NCI-H2081 treated with DMSO at 0.1 percent for 48 hours (cell line): ENCODE data around the gene NUDT19.
"Not testable (repeated sequence)": the region's sequence is repeated elsewhere in the genome, so short reads cannot be mapped to it uniquely, and the experiment has no call there.

ENCODE experiments used
- DNase-seq: peaks from one replicate; lab custom pipeline; 2025; lab: John Stamatoyannopoulos, UW

NUDT19 gene

DNA sequence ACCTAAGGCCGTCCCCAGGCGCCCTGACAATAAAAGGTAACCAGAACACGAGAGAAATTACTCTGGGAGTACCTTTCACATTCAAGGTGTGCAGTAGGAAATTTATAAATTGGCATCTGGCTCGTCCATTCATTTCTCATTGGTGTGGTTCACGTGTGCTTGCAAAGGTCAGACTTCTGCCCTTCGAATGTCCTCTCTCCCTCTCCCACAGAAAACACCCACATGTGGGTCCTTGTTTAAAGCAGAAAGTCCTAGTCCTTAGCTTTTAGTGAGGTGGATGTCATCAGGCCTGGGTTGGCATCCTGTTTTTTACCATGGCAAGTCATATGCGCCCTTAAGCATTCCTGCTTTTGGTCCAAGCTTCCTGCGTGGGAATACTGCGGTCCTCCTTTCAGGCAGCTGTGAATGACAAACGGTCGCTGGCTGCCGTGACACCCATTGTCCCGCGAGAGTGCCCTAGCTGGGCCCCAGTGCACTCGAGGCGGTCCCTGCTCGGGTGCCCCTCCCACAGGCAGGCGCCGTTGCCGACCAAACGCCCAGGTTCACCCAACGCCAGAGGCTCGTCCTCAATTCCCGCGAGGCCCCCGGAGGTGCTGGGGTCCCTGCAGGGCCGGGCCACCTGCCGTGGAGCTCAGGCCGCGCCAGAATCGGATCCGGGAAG is at the start of gene NUDT19:
TSS of gene NUDT19 (plus strand) at position 531 of the 661 bp plus-strand sequence. CDS start 140 bp downstream, outside the sequence.
- peak; percentile 14 for DNase-seq

DNA sequence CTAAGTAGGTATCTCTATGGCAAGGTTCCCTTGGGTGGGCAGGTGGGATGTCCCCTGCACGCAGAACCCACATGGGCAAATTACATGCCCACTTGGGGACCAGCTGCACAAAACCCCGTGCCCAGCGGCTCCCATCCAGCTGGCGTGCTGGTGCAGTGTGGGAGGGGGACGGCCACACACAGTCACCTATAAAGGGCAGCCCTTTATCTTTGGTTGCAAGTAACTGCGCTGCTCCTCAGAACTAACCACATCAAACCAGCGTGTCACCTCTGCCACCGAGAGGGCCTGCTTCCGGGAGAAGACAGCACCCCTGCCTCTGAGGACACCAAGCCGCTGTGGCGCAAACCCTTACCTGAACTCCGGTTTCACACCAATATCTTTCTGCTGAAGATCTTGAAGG is 48.9 kb upstream of the NUDT19 start:
- no peak for DNase-seq

DNA sequence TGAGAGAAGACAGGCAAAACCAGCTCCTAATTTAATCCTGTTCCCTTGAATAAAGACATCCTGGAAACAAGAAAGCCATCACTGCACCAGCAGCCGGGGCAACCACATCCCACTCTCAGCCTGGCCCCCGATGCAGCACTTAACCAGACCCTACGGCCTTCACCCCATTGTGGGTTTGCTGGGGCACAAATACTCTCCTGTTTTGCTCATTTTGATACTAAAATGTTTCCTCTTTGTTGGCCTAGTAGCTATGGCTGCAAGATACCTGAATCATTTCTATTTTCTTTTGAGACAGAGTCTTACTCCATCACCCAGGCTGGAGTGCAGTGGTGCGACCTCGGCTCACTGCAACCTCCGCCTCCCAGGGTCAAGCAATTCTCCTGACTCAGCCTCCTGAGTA is 45.1 kb upstream of the NUDT19 start:
- DNase-seq: no peak

DNA sequence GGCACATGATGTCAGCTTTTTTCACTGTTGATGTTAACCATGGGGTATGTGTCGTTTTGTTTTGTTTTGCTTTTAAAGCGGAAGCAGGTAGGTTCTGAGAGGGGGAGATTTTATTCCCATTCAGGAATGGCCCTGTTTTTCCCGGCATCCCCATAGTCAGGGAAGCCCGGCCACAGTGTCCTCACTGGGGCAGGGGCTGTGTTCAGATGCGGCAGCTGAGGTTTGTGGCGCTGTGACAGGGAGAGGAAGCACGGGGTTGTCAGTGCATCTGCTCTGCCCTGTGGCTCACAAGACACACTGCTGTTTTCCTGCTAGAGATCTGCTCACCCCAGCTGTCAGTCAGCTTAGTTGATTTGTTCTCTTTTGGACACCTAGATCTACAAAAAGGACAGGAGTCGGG is 44.3 kb upstream of the NUDT19 start:
- no peak for DNase-seq

DNA sequence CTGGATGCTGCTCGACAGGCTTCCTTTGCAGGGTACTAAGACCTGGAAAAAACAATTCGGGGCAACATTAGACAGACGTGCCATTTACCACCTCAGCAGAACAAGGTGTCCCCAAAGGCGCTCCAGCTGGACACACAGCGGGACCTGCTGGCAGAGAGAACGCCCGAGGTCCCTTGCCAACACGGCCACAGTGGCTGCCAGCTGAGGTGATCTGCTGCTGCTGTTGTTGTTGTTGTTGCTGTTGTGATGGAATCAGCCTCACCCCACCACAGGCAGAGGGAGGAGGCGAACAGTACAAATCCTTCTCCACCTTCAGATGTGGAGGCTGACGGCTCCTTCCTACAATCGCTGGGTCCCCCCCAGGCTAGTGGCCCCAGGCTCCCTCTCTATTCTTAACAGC is 41.9 kb upstream of the NUDT19 start:
- no peak for DNase-seq

DNA sequence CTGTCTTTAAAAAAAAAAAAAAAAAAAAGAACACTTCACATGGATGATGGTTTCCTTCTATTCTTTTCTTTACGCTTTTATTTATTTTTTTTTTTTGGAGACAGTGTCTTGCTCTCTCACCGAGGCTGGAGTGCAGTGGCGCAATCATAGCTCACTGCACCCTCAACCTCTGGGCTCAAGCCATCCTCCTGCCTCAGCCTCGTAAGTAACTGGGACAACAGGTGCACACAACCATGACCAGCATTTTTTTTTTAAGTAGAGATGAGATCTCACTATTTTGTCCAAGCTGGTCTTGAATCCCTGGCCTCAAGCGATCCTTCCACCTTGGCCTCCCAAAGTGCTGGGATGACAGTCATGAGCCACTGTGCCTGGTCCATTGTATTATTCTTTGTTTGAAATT is 41.0 kb upstream of the NUDT19 start:
- no peak for DNase-seq

DNA sequence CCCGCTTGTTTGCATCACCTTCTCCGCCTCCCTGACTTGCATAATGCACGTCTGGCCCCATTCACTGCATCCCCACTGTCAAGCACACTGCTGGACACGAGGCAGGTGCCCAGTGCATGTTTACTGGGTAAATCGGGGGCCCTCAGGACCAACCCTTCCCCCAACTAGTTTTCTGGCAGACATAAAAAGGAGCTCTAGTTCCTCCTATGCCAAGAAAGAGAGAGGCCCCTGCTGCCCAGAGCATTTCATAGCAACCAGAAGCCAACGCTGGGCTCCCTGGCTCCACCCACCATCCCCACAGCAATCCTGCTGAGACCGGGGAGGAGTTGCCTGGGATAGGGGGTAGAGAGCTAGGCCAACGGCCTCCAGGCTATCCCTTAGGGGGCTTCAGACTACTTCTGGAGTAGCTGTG is 39.9 kb upstream of the NUDT19 start:
- no peak for DNase-seq

DNA sequence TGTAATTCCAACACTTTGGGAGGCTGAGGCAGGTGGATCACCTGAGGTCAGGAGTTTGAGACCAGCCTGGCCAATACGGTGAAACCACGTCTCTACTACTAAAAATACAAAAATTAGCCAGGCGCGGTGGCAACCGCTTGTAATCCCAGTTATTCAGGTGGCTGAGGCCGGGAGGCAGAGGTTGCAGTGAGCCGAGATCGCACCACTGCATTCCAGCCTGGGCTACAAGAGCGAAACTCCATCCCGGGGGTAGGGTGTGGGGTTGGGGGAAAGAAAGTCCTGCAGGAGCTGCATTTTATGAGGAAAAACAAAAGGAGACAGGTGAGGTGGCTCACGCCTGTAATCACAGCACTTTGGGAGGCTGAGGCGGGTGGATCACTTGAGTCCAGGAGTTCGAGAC is 39.3 kb upstream of the NUDT19 start:
- DNase-seq: not testable (repeated sequence)

DNA sequence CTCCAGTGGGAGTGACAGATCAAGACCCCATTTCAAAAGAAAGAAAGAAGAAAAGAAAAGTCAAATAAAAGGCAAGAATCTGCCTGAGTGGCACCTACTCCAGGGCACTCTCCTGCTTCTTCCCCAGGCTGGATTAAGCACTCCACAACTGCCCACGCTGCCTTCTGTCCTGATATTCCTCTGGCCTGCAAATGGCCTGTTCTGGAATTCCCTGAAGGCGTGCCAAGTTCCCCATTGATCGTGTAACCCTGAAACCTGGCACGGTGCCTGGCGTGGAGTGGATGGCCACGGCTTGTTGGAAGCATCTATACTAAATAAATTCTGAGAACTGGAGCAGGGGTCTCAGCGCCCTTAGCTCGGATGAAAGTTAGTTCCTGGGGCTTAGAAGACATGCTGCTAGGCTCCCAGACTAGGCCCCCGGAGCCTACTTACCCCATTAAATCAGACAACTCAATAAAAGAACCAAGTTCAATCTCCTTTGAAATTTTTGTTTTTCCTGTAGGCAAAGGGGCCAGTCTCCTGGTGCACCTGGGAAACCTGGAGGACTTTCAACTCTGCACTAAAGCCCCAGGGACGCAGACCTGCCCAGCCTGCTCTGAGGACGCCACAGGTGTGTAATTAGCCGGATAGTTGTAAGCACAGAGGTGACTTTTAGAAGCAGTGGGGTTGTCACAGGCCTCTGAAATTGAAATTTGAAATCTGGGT is 38.6 kb upstream of the NUDT19 start:
- no peak for DNase-seq

DNA sequence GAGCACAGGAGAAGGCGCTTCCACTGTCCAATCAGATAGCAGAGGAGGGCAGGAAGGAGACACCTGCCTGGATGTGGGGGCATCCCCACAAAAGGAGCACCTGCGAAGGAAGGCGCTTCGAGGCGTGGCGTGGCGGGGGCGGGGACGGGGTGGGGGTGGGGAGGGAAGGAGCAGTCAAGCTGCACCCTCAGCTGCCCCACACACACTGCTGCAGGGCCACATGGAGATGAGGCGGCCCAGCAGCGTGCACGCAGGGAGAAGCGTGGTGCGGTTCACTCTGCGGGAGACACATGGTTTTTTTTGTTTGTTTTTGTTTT is 38.1 kb upstream of the NUDT19 start:
- DNase-seq: no peak

DNA sequence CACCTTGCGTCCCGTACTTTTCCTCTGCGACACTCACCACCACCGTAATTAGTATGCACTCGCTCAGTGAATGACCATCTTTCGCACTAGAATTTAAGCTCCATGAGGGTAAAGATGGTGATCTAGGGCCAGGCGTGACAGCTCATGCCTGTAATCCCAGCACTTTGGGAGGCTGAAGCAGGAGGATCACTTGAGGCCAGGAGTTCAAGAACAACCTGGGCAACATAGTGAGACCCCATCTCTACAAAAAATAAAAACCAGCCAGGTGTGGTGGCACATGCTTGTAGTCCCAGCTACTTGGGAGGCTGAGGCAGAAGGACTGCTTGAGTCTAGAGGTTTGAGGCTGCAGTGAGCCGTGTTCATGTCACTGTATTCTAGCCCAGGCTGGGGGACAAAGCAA is 35.2 kb upstream of the NUDT19 start:
- DNase-seq: not testable (repeated sequence)

DNA sequence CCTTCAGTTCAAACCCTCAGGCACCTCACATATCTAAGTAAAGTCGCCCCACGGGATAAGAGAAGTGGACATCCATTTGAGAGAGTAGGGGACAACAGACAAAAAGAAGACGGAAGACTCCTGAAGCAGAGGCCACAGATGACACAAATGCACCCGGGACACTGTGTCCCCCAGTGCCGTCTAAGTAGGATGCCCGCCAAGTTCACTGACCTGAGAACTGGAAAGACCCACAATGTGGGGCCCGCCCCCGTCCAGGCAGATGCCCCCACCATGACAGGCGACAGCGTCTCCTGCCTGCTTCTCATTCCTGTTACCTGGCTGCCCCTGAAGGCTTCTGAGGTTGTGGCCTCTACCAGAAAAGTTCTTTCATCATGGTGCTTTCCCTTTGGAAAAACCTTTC is 33.5 kb upstream of the NUDT19 start:
- DNase-seq: no peak

DNA sequence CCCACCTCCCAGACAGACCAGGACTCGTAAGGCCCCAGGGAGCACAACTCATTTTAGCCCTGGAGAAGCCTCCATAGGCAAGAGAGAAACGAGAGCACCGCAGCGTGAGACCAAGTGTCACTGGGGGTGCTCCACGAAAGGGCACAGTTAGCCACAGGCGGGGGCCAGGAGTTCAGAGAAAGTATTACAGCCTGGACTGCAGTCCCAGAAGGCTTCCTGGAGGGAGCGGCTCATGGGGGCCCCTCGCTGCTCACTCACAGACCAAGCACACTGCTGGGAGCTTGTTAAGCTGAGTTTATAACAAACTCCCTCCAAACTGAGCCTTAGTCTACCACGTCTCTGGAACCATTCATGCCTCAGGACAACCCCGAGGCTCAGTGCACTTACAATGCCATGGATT is 33.1 kb upstream of the NUDT19 start:
- no peak for DNase-seq

DNA sequence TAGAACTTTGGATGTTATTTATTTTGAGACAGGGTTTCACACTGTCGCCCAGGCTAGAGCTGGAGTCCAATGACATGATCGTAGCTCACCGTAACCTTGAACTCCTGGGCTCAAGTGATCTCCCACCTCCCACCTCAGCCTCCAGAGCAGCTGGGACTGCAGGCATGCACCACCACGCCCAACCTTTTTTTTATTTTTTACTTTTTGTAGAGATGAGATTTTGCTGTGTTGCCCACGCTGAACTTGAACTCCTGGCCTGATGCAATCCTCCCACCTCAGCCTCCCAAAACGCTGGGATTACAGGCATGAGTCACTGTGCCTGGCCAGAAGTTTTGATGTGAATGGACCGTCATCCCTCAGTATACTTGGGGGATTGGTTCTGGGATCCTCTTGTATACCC is 30.3 kb upstream of the NUDT19 start:
- DNase-seq: no peak

DNA sequence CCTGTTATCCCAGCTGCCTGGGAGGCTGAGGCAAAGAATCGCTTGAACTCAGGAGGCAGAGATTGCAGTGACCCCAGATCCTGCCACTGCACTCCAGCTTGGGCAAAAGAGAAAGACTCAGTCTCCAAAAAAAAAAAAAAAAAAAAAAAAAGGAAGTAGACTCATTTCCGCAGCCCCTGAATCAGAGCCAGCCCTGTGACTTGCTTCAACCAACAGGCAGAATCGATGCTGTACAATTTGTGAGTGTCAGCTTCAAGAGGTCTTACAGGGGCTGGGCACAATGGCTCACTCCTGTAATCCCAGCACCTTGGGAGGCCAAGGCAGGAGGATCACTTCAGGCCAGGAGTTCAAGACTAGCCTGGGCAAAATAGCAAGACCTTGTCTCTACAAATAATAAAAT is 29.4 kb upstream of the NUDT19 start:
- no peak for DNase-seq

DNA sequence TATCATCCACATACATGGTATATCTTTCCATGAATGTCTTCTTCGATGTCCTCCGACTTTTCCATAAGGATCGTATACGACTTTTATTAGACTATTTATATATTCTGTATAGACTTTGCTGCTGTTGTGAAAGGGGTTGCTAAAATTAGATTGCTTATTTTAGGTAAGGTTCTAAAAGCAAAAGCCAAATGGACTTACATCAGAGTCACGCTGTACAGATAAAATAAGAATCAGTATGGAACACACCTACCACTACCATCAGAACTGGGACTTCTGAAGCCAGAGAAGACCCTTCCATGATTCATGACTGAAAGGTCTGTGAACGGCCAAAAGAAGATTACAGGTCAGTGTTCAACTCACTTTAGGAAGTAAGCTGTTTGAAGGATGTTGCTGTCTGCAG is 25.5 kb upstream of the NUDT19 start:
- DNase-seq: no peak

DNA sequence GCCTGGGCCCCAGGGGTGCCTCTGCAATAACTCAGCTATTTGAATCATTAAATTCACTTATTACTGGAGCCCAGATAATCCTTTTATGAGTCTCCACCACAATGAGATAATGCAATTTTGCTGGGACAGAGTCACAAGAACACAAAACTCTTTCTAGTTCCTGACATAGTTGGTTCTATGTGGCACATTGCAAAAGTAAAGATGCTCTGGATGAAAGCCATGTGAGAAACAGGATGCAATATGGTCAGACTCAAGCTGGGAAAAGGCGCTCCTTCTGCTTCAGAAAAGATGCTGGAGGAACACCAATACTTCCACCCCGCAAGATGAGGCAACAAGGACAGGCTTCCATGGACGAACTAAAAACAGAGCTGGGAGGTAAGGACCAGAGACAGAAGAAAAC is 22.3 kb upstream of the NUDT19 start:
- DNase-seq: no peak

DNA sequence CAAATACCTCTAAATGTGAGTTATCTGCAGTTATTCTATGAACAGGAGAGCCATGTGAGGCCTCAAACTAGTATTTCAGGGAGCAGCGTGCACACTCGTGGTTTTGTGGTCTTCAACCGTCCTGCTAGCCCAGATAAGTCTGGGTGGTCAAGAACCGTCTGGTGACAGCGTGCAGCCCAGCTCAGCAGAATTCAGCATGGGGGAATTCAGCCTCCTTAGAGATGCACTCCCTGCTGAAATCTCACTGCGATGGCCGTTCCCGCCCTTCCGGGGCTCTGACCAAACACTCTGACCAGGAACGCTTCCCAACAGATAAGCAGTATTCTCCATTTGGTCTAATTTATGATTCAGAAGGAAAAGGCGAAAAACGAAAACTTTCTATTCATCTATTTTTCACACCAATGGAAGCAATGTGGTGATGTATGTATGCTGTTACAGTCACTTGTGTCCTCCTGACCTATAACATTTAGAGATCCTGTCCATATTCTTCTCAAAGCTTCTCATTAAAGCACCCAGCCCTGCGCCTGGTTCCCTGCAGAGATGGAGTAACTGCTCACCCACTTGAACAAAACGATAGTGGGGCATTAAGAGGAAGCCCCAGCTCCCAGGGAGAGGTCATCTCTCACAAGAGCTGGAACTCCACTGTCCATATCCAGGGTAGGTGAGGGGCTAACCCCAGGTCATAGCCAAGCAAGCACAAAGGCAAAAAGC is 19.6 kb upstream of the NUDT19 start:
- no peak for DNase-seq

DNA sequence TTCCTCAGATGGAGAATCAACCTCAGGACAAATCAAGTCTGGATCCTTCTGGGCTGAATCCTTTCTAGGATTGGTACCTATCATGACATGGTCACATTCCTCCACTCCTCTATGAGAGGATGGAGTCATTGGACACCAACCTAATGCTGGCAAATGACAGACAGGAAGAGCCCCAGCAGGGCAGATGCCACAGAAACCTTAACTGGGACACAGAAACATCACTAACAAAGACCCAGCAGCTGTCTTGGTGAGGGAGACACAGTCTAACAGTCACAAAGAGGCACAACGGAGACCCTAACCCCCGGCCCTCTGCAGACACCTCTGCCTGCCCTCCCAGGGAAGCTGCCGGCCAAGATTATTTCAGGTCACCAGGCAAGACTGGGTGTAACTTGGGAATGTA is 18.8 kb upstream of the NUDT19 start:
- DNase-seq: no peak

DNA sequence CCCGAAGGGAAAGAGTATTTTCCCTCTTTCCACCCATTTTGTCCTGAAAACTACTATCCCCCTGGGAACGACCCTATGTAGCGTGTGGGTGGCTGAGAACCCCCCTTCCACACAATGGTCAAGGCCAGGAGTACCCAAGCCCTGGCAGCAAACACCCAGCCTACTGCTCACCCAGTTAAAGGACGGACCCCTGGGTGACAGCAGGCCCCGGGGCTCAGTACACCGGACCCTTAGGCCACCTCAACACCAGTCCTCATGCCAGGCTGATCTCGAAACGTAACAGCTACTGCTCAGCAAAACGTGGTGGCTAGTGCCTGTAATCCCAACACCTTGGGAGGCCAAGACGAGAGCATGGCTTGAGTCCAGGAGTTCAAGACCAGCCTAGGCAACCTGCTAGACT is 18.0 kb upstream of the NUDT19 start:
- DNase-seq: no peak

DNA sequence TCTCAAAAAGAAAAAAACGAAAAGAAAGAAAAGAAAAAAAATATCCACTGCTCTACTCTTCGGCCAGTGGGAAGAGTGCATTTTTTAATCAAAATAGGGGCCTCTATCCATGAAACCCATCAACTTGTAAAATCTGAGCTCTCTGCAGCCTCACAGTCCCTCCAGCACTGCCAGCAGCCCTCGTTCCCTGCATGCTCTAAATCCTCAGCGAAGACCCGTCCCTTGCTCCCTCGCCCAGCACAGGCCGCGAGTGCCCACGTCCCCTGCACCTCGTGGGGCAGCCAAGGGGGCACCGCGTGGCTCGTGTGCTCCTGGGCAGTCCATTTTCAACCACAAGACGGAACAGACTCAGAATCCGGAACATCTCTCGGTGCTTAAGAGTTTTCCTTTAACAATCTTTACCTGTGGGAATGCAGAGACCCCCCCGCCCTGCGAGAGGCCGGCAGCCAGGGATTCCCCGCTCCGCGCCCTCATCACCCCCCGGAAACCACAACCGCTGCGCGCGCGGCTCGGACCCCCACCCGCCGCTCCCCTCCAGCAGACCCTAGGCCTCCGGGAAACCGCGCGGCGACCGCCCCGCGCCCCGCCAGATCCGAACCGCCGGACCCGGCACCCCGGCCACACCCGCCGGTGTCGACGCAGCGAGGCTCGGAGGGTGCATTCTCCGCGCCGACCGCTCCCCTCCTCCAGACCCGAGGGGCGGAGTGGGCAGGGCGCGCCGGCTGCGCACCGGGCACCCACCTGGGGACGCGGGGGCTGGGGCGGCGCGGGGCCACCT is 17.3 kb upstream of the NUDT19 start:
- DNase-seq: no peak

DNA sequence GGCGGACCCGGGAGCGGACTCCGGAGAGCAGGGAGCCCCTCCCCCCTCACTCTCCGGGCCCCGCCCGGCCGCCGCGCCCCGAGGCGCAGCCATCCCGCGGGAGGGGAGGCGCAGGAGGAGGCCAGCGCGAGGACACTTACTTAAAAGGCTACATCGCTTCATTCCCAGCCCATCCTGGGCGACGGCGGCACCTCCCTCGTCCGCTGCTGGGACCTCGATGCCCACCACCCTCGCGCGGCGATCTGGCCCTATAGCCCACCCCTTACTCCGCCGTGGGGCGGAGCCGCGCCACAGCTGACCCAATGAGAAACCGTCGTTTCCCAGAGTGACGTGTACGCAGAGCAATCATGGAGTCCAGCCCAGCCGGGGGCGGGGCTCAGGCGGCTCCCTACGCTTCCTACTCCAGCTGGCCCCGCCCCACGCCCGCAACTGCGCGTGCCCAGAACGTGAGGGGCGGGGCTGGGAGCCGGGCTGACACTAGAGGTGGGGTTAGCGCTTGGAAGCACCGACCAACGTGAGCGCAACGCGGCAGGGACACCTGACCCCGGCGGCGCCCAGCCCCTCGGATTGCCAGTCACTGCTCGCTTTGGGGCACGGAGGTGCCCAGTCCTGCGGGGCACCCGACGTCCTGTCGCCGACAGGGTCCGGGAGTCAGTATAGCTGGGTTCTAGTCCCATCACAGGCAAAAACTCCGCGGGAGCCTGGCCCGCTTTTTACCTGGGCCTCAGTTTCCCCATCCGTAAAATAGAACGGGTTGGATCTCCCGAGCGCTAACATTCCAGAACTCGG is 16.5 kb upstream of the NUDT19 start, which contains the start of gene ANKRD27:
TSS of gene ANKRD27 (minus strand) at position 250 of the 789 bp plus-strand sequence. CDS start 16,165 bp downstream, outside the sequence.
- peak; percentile 88 for DNase-seq
